ENCODE data around the gene EDIL3. TPM values are rescaled to one million over a fixed set of nuclear protein-coding genes. Genes with fewer than 3 reads are reported as not detected.

EDIL3 gene
- total RNA-seq, 2 experiments from 2014 or later: not detected

DNA sequence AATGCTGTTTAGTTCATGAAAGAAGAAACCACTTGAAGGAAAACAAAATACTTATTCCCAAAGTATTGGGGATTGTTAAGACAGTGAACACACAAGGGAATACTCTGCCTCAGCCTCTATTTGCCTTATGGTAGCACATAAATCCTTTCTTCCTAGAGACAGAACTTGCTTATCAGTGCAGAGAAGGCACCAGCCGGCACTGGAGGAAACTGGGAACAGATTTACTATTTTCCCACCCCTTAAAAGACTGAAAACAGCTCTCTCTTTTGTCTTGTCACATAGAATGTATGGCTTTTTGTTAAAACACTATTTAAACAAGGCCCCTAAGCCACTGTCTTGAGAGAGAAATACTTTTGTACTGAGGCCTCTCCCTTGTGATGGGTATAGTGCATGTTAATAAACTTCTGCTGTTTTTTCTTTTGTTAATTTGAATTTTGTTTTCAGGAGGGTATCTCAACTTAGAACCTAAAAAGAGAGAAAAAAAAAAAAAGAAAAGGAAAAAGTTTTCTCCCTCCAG, 40.7 kb upstream of the EDIL3 start:
- ChIA-PET CTCF (no interaction called here), POLR2A (no interaction called here)
- Mint-ChIP-seq H3K27ac (no peak overlapping the region), H3K36me3 (ENCODE audit: low read depth) (no peaks in the 10 kb centered on the region), H3K4me1 (ENCODE audit: low read depth) (no peaks in the 10 kb centered on the region), H3K27me3 (no peaks in the 10 kb centered on the region), H3K9me3 (peaks cover 12% of the 10 kb centered on the region), H3K4me3 (no peak overlapping the region)
- DNase-seq (no peak), ATAC-seq (no peak)
- intact Hi-C loops (cut with micrococcal nuclease): no loop called here
- TF ChIP-seq, protein P1, sequence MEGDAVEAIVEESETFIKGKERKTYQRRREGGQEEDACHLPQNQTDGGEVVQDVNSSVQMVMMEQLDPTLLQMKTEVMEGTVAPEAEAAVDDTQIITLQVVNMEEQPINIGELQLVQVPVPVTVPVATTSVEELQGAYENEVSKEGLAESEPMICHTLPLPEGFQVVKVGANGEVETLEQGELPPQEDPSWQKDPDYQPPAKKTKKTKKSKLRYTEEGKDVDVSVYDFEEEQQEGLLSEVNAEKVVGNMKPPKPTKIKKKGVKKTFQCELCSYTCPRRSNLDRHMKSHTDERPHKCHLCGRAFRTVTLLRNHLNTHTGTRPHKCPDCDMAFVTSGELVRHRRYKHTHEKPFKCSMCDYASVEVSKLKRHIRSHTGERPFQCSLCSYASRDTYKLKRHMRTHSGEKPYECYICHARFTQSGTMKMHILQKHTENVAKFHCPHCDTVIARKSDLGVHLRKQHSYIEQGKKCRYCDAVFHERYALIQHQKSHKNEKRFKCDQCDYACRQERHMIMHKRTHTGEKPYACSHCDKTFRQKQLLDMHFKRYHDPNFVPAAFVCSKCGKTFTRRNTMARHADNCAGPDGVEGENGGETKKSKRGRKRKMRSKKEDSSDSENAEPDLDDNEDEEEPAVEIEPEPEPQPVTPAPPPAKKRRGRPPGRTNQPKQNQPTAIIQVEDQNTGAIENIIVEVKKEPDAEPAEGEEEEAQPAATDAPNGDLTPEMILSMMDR (IDR thresholded peaks at IDR 0.05): no peak

- H3K9me3 Mint-ChIP-seq: peaks cover 3% of the 10 kb centered on the region
- intact Hi-C loops (cut with micrococcal nuclease): no loop called here
- no peak overlapping the region for H3K27ac Mint-ChIP-seq
- H3K27me3 Mint-ChIP-seq: no peaks in the 10 kb centered on the region
- H3K4me1 Mint-ChIP-seq (ENCODE audit: low read depth): no peaks in the 10 kb centered on the region
- H3K36me3 Mint-ChIP-seq (ENCODE audit: low read depth): no peaks in the 10 kb centered on the region
- ChIA-PET CTCF (no interaction called here), POLR2A (no interaction called here)
- TF ChIP-seq, protein P1 (IDR thresholded peaks at IDR 0.05): no peak
- ATAC-seq: no peak
- no peak for DNase-seq
- no peak overlapping the region for H3K4me3 Mint-ChIP-seq
Observed at GRCh38 chr5:84419742-84420141, 35.1 kb upstream of the EDIL3 start.

- no peaks in the 10 kb centered on the region for H3K4me1 Mint-ChIP-seq (ENCODE audit: low read depth)
- H3K27ac Mint-ChIP-seq: no peak overlapping the region
- intact Hi-C loops (cut with micrococcal nuclease): no loop called here
- TF ChIP-seq, protein P1 (IDR thresholded peaks at IDR 0.05): no peak
- no peaks in the 10 kb centered on the region for H3K27me3 Mint-ChIP-seq
- H3K9me3 Mint-ChIP-seq: peaks cover 2% of the 10 kb centered on the region
- POLR2A ChIA-PET: no interaction called here
- no peak for DNase-seq
- no peak overlapping the region for H3K4me3 Mint-ChIP-seq
- H3K36me3 Mint-ChIP-seq (ENCODE audit: low read depth): no peaks in the 10 kb centered on the region
- CTCF ChIA-PET: interaction anchor here (1.1 kb wide), 1 partner anchor 42 kb away, joined by 3 read pairs; no protein-coding TSS in a partner anchor
- no peak for ATAC-seq
Observed at GRCh38 chr5:84411832-84412605, 27.3 kb upstream of the EDIL3 start.

DNA sequence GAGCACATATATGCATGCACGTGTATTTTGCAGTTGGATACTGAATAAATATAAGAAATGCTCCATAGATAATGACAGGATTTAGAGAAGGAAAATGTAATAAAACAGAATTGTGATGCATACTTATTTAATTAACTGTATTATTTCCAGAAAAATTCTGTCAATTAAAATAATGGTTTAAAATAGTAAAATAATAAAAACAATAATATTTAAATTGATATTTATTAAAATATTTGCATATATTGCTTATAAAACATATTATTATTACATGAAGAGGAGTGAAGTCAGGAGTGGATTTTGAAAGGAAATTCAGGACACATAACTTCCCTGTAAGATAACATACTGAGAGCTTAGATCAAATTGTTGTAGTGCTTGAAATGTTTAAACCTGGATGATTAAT, 21.4 kb upstream of the EDIL3 start:
- no peaks in the 10 kb centered on the region for H3K4me1 Mint-ChIP-seq (ENCODE audit: low read depth)
- no peak for DNase-seq
- H3K36me3 Mint-ChIP-seq (ENCODE audit: low read depth): no peaks in the 10 kb centered on the region
- H3K27ac Mint-ChIP-seq: no peak overlapping the region
- no peak for ATAC-seq
- H3K27me3 Mint-ChIP-seq: no peaks in the 10 kb centered on the region
- ChIA-PET POLR2A (no interaction called here), CTCF (no interaction called here)
- H3K4me3 Mint-ChIP-seq: no peak overlapping the region
- intact Hi-C loops (cut with micrococcal nuclease): no loop called here
- H3K9me3 Mint-ChIP-seq: no peaks in the 10 kb centered on the region
- TF ChIP-seq, protein P1 (IDR thresholded peaks at IDR 0.05): no peak

GRCh38 chr5:84403773-84404172, 19.1 kb upstream of the EDIL3 start:
- CTCF ChIA-PET: no interaction called here
- TF ChIP-seq, protein P1 (IDR thresholded peaks at IDR 0.05): no peak

More at GRCh38 chr5:84403773-84404172, 19.1 kb upstream of the EDIL3 start:
- Mint-ChIP-seq H3K36me3 (ENCODE audit: low read depth) (no peaks in the 10 kb centered on the region), H3K4me3 (no peak overlapping the region), H3K27me3 (no peaks in the 10 kb centered on the region), H3K27ac (no peak overlapping the region), H3K4me1 (ENCODE audit: low read depth) (no peaks in the 10 kb centered on the region), H3K9me3 (no peaks in the 10 kb centered on the region)
- POLR2A ChIA-PET: no interaction called here
- intact Hi-C loops (cut with micrococcal nuclease): no loop called here
- ATAC-seq: no peak
- no peak for DNase-seq
